ENCODE data around the gene GTF3C1. TPM values are rescaled to one million over a fixed set of nuclear protein-coding genes. Genes with fewer than 3 reads are reported as not detected.

The GTF3C1 gene, protein sequence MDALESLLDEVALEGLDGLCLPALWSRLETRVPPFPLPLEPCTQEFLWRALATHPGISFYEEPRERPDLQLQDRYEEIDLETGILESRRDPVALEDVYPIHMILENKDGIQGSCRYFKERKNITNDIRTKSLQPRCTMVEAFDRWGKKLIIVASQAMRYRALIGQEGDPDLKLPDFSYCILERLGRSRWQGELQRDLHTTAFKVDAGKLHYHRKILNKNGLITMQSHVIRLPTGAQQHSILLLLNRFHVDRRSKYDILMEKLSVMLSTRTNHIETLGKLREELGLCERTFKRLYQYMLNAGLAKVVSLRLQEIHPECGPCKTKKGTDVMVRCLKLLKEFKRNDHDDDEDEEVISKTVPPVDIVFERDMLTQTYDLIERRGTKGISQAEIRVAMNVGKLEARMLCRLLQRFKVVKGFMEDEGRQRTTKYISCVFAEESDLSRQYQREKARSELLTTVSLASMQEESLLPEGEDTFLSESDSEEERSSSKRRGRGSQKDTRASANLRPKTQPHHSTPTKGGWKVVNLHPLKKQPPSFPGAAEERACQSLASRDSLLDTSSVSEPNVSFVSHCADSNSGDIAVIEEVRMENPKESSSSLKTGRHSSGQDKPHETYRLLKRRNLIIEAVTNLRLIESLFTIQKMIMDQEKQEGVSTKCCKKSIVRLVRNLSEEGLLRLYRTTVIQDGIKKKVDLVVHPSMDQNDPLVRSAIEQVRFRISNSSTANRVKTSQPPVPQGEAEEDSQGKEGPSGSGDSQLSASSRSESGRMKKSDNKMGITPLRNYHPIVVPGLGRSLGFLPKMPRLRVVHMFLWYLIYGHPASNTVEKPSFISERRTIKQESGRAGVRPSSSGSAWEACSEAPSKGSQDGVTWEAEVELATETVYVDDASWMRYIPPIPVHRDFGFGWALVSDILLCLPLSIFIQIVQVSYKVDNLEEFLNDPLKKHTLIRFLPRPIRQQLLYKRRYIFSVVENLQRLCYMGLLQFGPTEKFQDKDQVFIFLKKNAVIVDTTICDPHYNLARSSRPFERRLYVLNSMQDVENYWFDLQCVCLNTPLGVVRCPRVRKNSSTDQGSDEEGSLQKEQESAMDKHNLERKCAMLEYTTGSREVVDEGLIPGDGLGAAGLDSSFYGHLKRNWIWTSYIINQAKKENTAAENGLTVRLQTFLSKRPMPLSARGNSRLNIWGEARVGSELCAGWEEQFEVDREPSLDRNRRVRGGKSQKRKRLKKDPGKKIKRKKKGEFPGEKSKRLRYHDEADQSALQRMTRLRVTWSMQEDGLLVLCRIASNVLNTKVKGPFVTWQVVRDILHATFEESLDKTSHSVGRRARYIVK (N-terminal part only)
- 68.8 to 104 TPM (median 69.2 TPM) in 3 replicates for total RNA-seq
- long read RNA-seq, full-length matches to known transcripts: 61 of 101 reads
- long read RNA-seq, partial matches to known transcripts: 26 of 101 reads
- long read RNA-seq, other reads (novel, unspliced or antisense): 14 of 101 reads

DNA sequence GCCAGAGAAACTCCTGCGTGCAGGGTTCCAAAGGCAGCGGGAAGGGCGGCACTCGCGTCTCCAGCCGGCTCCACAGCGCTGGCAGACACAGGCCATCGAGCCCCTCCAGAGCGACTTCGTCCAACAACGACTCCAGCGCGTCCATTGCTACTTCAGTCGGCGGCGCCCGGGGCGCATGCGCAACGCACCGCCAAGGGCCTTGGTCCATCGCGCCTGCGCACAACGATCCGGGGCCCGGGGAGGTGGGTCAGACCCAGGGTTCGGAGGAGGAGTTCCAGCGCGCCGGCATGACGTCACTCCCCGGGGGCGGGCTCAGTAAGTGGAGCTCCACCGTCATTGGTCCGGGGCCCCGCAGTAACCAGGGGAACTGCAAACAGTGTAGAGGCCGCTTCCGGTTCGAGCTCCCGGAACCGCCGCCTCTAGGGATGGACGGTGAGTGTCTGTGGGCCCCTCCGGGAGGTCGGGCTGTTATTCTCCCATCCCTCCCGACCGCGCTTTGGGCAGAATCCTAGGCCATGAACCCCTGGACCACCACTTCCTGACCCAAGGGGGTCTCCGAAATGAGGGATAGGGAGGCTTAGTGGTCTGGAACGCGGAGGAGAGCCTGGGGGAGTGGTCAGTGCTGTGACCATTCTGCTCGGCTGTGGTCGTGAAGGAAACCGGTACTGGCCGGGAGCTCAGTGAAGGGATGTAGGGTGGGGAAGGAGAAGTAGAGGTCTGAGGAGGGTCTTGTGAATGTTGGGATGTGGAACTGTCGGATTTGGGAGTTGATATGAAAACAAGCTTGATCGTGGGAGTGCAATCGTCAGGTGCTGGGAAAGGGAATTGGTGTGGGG lies at the start of gene GTF3C1, which contains the start of gene KATNIP:
GTF3C1 (minus strand) TSS at position 168 of the 836 bp plus-strand sequence; CDS start at position 145, 23 bp downstream.
KATNIP (plus strand) TSS at position 399 of the 836 bp plus-strand sequence; CDS start at position 426, 27 bp downstream.
- Mint-ChIP-seq H3K4me3 (ENCODE audit: unreplicated experiment) (peak within 1 kb of the TSS; percentile 99), H3K9me3 (ENCODE audit: low read depth) (no peaks in the 10 kb centered on the region), H3K27ac (ENCODE audit: unreplicated experiment) (peak within 1 kb of the TSS; percentile 99), H3K36me3 (ENCODE audit: low read depth) (peaks cover 4% of the 10 kb centered on the region), H3K27me3 (ENCODE audit: low read depth) (no peaks in the 10 kb centered on the region), H3K4me1 (ENCODE audit: low read depth) (peaks cover 41% of the 10 kb centered on the region)
- DNase-seq (ENCODE audit: low spot score): peak; percentile 100
- TF ChIP-seq, protein P1, sequence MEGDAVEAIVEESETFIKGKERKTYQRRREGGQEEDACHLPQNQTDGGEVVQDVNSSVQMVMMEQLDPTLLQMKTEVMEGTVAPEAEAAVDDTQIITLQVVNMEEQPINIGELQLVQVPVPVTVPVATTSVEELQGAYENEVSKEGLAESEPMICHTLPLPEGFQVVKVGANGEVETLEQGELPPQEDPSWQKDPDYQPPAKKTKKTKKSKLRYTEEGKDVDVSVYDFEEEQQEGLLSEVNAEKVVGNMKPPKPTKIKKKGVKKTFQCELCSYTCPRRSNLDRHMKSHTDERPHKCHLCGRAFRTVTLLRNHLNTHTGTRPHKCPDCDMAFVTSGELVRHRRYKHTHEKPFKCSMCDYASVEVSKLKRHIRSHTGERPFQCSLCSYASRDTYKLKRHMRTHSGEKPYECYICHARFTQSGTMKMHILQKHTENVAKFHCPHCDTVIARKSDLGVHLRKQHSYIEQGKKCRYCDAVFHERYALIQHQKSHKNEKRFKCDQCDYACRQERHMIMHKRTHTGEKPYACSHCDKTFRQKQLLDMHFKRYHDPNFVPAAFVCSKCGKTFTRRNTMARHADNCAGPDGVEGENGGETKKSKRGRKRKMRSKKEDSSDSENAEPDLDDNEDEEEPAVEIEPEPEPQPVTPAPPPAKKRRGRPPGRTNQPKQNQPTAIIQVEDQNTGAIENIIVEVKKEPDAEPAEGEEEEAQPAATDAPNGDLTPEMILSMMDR (IDR thresholded peaks at IDR 0.05): no peak

DNA sequence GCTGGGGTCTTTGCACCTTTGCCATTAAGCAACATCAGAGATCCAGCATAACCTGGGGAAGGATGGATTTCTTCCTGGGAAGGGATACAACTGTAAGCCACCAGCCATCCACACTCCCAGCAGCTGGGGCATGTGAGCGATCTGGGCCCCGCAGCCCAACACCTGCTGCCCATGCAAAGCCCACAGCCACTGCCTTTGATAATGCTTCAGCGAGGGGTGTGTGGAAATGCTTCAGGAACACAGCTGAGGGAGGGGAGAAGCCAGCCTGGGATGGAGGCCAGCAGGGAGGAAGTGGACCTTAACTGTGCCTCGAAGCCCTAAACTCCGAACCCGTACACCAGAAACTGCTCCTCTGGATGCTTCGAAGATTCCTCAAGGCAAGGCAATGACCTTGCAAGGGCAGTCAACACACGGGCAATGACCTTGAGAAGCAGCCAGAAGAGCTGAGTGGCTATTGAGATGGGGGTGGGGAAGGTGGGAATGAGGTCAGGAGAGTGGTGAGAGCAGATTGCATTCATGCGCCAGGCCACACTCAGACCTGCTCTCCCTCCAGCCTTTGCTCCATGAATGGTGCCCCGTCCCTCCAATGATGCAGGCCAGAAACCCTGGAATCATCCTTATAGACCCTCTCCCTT lies 49.3 kb upstream of the GTF3C1 start:
- Mint-ChIP-seq H3K36me3 (ENCODE audit: low read depth) (peaks cover 2% of the 10 kb centered on the region), H3K9me3 (ENCODE audit: low read depth) (no peaks in the 10 kb centered on the region), H3K27me3 (ENCODE audit: low read depth) (no peaks in the 10 kb centered on the region), H3K4me1 (ENCODE audit: low read depth) (no peaks in the 10 kb centered on the region), H3K27ac (ENCODE audit: unreplicated experiment) (no peak overlapping the region), H3K4me3 (ENCODE audit: unreplicated experiment) (no peak overlapping the region)
- TF ChIP-seq, protein P1 (IDR thresholded peaks at IDR 0.05): no peak
- peak; percentile 60 for DNase-seq (ENCODE audit: low spot score)

DNA sequence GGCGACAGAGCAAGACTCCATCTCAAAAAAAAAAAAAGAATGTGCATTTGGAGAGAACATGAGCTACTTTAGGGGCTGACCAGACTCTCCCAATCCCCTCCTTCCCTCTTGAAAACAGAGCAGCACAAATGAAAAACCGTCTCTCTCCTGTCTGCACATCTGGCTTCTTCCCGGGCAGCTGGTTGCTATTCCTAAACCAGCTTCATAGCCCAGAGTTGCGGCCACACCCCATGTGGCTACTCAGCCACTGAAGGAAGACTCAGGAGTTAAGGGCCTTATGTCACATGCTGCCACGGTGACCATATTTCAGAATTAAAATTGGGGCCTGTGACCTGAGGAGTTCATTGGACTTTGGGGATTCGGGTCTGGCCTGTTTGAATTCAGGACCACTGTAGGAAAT lies 48.5 kb upstream of the GTF3C1 start:
- no peaks in the 10 kb centered on the region for H3K27me3 Mint-ChIP-seq (ENCODE audit: low read depth)
- TF ChIP-seq, protein P1 (IDR thresholded peaks at IDR 0.05): no peak
- H3K4me1 Mint-ChIP-seq (ENCODE audit: low read depth): no peaks in the 10 kb centered on the region
- peak; percentile 21 for DNase-seq (ENCODE audit: low spot score)
- H3K36me3 Mint-ChIP-seq (ENCODE audit: low read depth): peaks cover 2% of the 10 kb centered on the region
- no peak overlapping the region for H3K27ac Mint-ChIP-seq (ENCODE audit: unreplicated experiment)
- no peak overlapping the region for H3K4me3 Mint-ChIP-seq (ENCODE audit: unreplicated experiment)
- H3K9me3 Mint-ChIP-seq (ENCODE audit: low read depth): no peaks in the 10 kb centered on the region

DNA sequence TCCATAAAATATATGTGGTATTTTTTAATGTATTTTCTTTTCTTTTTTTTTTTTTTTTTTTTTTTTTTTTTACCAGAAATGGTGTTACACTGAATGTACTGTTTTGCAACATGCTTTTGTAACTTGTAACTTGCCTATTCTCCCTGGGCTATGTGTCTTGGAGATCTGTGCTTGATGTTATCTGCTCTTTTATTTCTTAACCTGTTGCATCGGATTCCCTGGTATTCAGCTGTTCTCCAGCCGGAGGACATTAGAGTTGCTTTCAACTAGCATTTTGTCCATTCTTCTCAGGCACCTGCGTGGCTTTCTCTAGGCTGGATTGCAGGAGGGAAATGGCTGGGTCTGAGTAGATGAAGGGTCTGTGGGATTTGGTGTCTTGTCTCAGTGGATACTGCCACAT lies 47.6 kb upstream of the GTF3C1 start:
- Mint-ChIP-seq H3K4me3 (ENCODE audit: unreplicated experiment) (no peak overlapping the region), H3K9me3 (ENCODE audit: low read depth) (no peaks in the 10 kb centered on the region), H3K27me3 (ENCODE audit: low read depth) (no peaks in the 10 kb centered on the region), H3K27ac (ENCODE audit: unreplicated experiment) (no peak overlapping the region), H3K36me3 (ENCODE audit: low read depth) (peaks cover 4% of the 10 kb centered on the region), H3K4me1 (ENCODE audit: low read depth) (no peaks in the 10 kb centered on the region)
- DNase-seq (ENCODE audit: low spot score): peak; percentile 4
- TF ChIP-seq, protein P1 (IDR thresholded peaks at IDR 0.05): no peak

Data from chondrocyte (in vitro differentiated cells).